ENCODE data around the gene RHCG.

DNA sequence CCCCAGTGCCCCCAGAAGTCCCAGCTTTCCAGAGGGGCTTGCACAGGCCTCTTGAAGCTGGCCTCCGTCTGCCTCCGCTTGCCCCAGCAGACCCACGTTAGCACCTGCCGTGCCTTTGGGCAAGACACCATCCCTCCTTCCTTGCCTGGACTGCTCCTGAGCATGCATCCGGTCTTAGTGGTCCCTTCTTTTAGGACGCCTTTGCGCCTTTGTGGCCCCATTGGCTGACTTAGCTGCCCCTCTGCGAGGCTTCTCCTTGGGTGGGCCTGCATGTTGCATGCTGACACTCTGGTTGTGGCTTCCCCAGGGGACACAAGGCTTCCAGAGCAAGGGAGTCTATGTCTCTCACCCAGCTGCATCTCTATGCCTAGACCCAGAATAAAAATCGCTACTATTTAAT is 56.6 kb downstream of the RHCG start:
- TF ChIP-seq EZH2 (IDR thresholded peaks at IDR 0.05; ENCODE audit: borderline replicate concordance, low read length) = no peak
- TF ChIP-seq CTCF (conservative IDR thresholded peaks at IDR 0.05 in 1 of 2, IDR thresholded peaks at IDR 0.05 in 1 of 2; ENCODE audit: extremely low read depth in 1 of 2, insufficient read depth in 1 of 2, low read depth in 1 of 2, low read length in 2 of 2) = no peak

Measured in mammary epithelial cell (primary cell).